ENCODE results near the gene PARL.

- TF ChIP-seq, protein P1, sequence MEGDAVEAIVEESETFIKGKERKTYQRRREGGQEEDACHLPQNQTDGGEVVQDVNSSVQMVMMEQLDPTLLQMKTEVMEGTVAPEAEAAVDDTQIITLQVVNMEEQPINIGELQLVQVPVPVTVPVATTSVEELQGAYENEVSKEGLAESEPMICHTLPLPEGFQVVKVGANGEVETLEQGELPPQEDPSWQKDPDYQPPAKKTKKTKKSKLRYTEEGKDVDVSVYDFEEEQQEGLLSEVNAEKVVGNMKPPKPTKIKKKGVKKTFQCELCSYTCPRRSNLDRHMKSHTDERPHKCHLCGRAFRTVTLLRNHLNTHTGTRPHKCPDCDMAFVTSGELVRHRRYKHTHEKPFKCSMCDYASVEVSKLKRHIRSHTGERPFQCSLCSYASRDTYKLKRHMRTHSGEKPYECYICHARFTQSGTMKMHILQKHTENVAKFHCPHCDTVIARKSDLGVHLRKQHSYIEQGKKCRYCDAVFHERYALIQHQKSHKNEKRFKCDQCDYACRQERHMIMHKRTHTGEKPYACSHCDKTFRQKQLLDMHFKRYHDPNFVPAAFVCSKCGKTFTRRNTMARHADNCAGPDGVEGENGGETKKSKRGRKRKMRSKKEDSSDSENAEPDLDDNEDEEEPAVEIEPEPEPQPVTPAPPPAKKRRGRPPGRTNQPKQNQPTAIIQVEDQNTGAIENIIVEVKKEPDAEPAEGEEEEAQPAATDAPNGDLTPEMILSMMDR (conservative IDR thresholded peaks at IDR 0.05 in 1 of 2, IDR thresholded peaks at IDR 0.05 in 1 of 2; ENCODE audit: extremely low read depth in 1 of 2, insufficient read depth in 1 of 2, low read depth in 1 of 2, low read length in 2 of 2): no peak
- TF ChIP-seq EZH2 (IDR thresholded peaks at IDR 0.05; ENCODE audit: borderline replicate concordance, low read length): no peak
These were observed 11.5 kb upstream of the PARL start for GRCh38 chr3:183896184-183896583.

Measured in mammary epithelial cell (primary cell).